Stimulated activated CD8-positive, alpha-beta memory T cell treated with anti-CD3 and anti-CD28 coated beads, Interleukin-4, amount 100 ng/mL, for 1 hour (primary cell): ENCODE measurements around the gene LAMA4.
"Not testable (repeated sequence)": the region's sequence is repeated elsewhere in the genome, so short reads cannot be mapped to it uniquely, and the experiment has no call there.

Experiments
- DNase-seq, 2 donors: peaks; one replicate each; pipeline ENCODE4 v3.0.0-alpha.2; 2020; ENCODE audit warnings: low read depth in 2 of 2, low spot score in 1 of 2

Gene LAMA4

DNA sequence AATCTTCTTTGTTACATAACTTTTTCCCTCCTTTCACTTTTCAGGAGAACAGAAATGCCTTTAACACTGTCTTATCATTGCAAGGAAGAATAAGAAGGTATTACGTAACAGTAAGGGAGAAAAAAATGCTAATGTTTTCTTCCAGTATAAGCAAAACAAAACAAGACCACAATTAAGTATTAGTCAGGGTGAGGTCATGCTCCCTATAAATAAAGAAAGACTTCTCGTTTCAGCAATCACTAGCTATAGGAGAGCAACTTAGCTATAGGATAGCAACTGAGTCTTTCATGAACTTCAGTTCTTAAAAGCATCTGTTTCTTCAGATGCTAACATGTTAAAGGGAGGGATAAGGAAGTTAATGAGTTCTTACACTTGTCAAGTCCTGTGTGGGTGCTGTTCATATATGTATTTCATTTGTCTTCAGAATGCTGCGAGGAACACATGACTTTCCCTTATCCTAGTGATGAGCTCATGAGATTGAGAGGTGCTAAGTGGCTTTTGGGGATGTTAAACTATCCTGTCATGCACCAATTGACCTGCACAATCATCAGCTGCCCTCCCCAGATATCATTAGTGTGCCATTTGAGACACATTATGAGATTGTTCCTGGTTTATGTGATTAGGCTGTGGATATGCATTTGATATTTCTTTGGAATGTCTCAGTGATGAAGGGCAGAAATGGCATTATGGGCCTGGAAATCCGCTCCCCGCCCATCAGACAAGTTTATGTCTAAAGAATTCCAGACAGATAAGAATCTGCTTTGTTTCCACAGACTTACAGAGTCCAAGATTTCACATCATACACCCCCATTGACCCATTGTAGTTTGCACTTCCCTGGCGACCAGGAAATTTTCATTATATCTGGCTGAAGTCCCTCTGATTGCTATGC lies 37.5 kb downstream of the LAMA4 start:
- no peak for DNase-seq

- no peak for DNase-seq
Measured at GRCh38 chr6:112215488-112216284, 38.7 kb downstream of the LAMA4 start.

GRCh38 chr6:112214739-112215269 lies 39.6 kb downstream of the LAMA4 start:
- DNase-seq: no peak

DNA sequence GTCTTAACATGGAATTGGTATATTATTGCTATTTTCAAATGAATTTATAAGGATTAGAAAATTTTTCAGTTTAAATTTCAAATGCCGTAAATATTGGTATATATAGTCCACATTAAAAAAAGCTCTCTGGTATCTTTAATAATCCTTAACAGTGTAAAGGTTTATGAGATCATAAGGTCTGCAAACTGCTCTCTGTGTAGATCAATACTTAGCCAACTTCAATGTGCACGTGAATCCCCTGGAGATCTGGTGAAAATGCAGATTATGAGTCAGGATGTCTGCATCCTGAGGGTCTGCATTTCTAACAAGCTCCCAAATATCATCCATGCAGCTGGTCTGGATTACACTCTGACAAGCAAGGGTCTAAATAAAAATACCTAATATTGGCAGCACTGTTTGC lies 43.5 kb downstream of the LAMA4 start:
- no peak for DNase-seq

DNA sequence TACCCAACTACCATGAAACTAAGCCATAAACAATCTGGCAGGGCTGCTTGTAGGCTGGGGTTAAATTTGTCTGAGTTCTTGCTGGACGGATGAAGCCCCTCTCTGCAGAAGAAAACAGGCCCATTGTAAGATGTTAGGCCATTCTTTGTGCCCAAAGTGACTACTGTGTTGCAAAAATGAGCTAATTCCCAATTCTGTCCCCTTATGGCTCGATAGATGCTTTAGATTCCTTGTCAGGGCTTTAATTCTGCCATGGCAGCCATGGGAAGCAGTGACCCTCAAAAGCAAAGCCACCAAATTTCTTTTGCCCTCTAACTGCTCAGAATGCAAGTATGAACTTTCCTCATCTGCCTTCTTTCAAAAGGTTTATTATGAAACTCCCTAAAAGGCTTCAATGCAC lies 45.2 kb downstream of the LAMA4 start:
- no peak for DNase-seq

DNA sequence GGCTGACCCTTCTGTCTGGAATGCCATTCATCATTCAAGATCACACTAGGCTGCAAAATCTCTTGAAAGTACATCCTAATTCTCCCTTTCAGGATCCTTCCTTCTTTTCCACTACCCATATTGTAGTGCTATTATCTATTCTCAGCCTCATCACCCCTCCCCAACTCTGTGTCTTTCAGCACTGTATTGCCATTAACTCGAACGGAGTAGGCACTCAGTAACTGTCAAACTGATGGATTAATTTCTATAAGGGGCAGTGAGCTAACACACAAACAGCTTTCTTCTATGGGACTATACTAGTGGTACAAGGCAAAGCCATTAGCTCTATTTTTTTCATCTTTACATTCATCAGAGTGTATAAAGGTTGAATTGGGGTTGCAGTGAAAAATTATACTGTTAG lies 46.6 kb downstream of the LAMA4 start:
- no peak for DNase-seq

GRCh38 chr6:112207131-112207530 lies 47.2 kb downstream of the LAMA4 start:
- no peak for DNase-seq

- DNase-seq: no peak
Measured at GRCh38 chr6:112206110-112206458, 48.3 kb downstream of the LAMA4 start.

- no peak for DNase-seq
Measured at GRCh38 chr6:112205427-112206109, 48.8 kb downstream of the LAMA4 start.

- DNase-seq: no peak
Measured at GRCh38 chr6:112204350-112204706, 50.0 kb downstream of the LAMA4 start.

DNA sequence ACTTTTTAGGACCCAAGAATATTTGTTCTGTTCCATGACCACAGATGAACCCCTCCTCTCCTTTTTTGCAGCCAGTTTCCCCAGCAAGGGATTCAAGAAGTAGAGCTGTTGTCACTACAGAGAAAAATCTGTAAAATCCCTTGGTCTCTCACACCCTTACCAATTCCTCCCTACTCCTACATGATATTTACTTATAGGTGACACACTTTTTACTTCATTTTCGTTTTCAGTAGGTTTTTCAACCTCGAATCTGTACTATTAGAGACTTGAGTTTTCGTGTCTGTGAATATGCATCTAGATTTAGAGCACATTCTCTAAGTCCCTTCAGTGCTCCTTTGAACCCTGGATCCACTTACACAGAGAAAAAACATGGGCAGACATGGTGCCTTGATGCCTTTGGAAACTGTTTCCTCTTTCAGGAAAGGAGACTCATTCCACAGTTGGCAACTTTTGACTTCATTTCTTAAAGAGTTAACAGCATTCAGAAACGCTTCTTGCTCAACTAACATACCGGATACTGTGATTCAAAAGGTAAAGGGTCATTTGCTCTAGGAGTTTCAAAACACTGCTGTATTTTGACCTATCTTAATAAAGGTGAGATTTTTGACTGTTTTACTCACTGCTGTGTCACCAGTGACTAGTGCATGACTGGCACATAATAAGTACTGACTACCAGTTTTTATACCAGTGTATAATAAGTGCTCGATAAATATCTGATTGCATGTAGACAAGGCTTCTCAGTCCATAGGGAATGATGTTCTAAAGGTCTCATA lies 50.6 kb downstream of the LAMA4 start:
- no peak for DNase-seq

DNA sequence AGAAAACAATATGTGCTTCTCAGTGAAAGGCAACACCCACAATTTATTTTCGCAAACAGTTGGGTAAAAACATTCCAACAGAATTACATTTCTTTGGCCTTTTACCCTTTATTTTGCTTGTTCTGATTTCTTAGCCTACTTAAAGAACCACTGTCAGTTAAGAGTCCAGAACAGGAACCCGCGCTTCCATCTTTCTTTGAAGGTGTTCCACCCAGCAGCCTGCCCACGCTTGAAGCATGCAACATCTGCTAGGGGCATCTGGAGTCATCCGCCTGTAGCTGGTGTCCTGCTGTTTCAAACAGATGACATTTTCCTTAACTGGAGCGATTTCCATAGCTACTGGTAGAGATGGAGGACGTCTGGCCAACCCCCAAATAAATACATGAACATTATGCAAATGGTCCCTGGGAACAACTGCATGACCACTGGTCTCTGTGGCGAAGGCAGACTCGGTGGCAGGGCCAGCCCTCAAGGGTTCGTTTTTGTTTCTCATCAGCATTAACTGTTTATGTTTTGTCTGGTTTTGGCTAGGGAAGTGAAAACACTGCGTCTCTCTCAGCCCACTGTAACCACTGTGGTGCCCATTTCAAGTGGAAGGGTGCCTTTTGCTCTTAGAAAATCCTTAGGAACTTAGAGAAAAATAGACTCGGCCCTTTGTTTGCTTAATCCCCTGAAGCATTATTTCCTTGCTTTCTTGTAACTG lies 51.6 kb downstream of the LAMA4 start:
- no peak for DNase-seq

GRCh38 chr6:112200185-112200914 lies 54.0 kb downstream of the LAMA4 start:
- DNase-seq: not testable (repeated sequence)

DNA sequence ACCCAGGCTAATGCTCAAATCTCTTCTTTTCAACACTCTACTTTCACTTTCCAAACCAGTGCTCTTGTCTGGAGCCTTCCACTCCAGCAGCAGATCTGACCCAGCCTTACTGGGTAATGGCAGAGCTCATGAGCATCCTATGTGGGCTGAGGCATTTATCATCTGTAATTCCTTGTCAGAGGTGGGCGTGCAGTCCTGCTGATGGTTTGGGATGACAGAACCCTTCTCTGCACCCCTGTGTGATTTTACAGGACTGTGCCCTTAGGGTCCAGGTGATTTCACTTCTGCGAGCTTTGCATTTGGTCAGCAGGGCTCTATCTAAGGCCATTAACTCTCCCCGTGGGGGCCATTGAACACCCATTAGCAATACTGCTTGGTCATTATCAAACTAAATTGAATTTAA lies 55.4 kb downstream of the LAMA4 start:
- DNase-seq: no peak

- no peak for DNase-seq
Measured at GRCh38 chr6:112198582-112198981, 55.8 kb downstream of the LAMA4 start.

GRCh38 chr6:112197636-112198035 lies 56.7 kb downstream of the LAMA4 start:
- DNase-seq: no peak

- DNase-seq: no peak
Measured at GRCh38 chr6:112196306-112196705, 58.1 kb downstream of the LAMA4 start.

- DNase-seq: no peak
Measured at GRCh38 chr6:112195166-112195565, 59.2 kb downstream of the LAMA4 start.

GRCh38 chr6:112194511-112194910 lies 59.9 kb downstream of the LAMA4 start:
- DNase-seq: no peak
